Measurements from ENCODE around the gene C3orf80. TPM values are rescaled to one million over a fixed set of nuclear protein-coding genes. Genes with fewer than 3 reads are reported as not detected.

The C3orf80 gene
- total and polyA plus RNA-seq, 2 donors (not counting 1 experiment from before 2014, with no cell fraction given) = 0.02 to 0.33 TPM

GRCh38 chr3:160184655-160185054, 40.6 kb upstream of the C3orf80 start:
- peak; percentile 65 to 93 for DNase-seq (ENCODE audit: low read depth in 2 of 2)
- TF ChIP-seq EZH2 (IDR thresholded peaks at IDR 0.05; ENCODE audit: low read length, missing control alignments) (no peak), CTCF (conservative IDR thresholded peaks at IDR 0.05 in 1 of 2, IDR thresholded peaks at IDR 0.05 in 1 of 2; ENCODE audit: low read depth in 1 of 2, low read length in 2 of 2) (no peak)
- Histone ChIP-seq H3K4me3 (replicated peaks in 1 of 4; ENCODE audit: control extremely low read depth in 1 of 4, insufficient read depth in 1 of 4, low read depth in 3 of 4, low read length in 4 of 4) (no peak overlapping the region), H3K9me3 (ENCODE audit: control insufficient read depth, insufficient read depth, low read depth, low read length) (no peaks in the 10 kb centered on the region), H4K20me1 (ENCODE audit: control insufficient read depth, extremely low read depth, insufficient read depth, low read length) (no peaks in the 10 kb centered on the region), H3K27ac (ENCODE audit: insufficient read depth, low read length) (no peak overlapping the region), H3K4me1 (ENCODE audit: control insufficient read depth, extremely low read depth, insufficient read depth, low read length) (no peaks in the 10 kb centered on the region), H3K9ac (ENCODE audit: insufficient read depth, low read length) (no peak overlapping the region), H2AFZ (ENCODE audit: low read length) (no peak overlapping the region), H3K79me2 (ENCODE audit: control insufficient read depth, insufficient read depth, low read length) (no peaks in the 10 kb centered on the region), H3K36me3 (ENCODE audit: control insufficient read depth, insufficient read depth, low read length) (no peaks in the 10 kb centered on the region), H3K4me2 (ENCODE audit: extremely low read depth, insufficient read depth, low read length) (peak overlapping the region; percentile 20), H3K27me3 (ENCODE audit: control insufficient read depth, insufficient read depth, low read length) (peaks cover 2% of the 10 kb centered on the region)

DNA sequence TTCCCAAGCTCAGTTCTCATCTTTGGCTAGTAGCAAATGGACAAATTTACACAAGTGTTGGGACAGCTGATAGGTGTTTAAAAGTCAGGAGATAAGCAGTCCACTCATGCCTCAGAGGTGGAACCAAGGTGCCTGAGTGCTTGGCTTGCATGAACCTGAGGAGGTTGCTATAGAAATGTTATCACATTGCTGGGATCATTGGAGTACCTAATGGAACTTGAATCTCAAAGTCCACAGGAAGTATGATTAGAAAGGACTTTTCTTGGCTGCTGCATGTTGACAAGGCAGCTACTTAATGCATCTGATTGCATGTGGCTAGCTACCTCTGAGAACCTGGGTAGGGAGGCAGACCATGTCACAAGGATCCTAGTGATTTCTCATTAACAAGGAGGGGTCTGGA, 39.5 kb upstream of the C3orf80 start:
- no peaks in the 10 kb centered on the region for H3K36me3 ChIP-seq (ENCODE audit: control insufficient read depth, insufficient read depth, low read length)
- no peak overlapping the region for H2AFZ ChIP-seq (ENCODE audit: low read length)
- H3K27ac ChIP-seq (ENCODE audit: insufficient read depth, low read length) = no peak overlapping the region
- H3K27me3 ChIP-seq (ENCODE audit: control insufficient read depth, insufficient read depth, low read length) = peaks cover 2% of the 10 kb centered on the region
- H3K9me3 ChIP-seq (ENCODE audit: control insufficient read depth, insufficient read depth, low read depth, low read length) = no peaks in the 10 kb centered on the region
- H3K4me1 ChIP-seq (ENCODE audit: control insufficient read depth, extremely low read depth, insufficient read depth, low read length) = no peaks in the 10 kb centered on the region
- TF ChIP-seq EZH2 (IDR thresholded peaks at IDR 0.05; ENCODE audit: low read length, missing control alignments) (no peak), CTCF (conservative IDR thresholded peaks at IDR 0.05 in 1 of 2, IDR thresholded peaks at IDR 0.05 in 1 of 2; ENCODE audit: low read depth in 1 of 2, low read length in 2 of 2) (no peak)
- no peaks in the 10 kb centered on the region for H4K20me1 ChIP-seq (ENCODE audit: control insufficient read depth, extremely low read depth, insufficient read depth, low read length)
- H3K4me2 ChIP-seq (ENCODE audit: extremely low read depth, insufficient read depth, low read length) = no peak overlapping the region
- no peak overlapping the region for H3K9ac ChIP-seq (ENCODE audit: insufficient read depth, low read length)
- DNase-seq (ENCODE audit: low read depth in 2 of 2) = no peak
- H3K79me2 ChIP-seq (ENCODE audit: control insufficient read depth, insufficient read depth, low read length) = no peaks in the 10 kb centered on the region
- H3K4me3 ChIP-seq (replicated peaks in 1 of 4; ENCODE audit: control extremely low read depth in 1 of 4, insufficient read depth in 1 of 4, low read depth in 3 of 4, low read length in 4 of 4) = no peak overlapping the region

DNA sequence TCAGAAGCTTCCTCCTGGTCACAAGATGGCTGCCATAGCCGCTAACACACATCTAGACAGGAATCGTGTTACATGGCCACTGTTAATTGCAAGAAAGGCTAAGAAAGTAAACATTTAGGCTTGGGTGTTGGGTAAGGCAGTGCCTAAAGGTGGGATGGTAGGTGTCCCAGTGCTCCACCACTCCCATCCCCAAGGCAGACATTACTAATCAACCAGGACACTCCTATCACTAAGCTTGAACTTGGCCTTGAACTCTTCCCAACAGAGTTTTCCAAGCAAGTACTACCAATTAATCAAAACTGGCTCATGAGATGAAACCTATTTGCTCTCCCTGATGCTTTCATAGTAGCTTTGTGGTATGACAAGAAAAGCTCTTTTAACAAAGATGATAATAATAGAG, 37.9 kb upstream of the C3orf80 start:
- TF ChIP-seq EZH2 (IDR thresholded peaks at IDR 0.05; ENCODE audit: low read length, missing control alignments) = no peak
- no peak for TF ChIP-seq CTCF (conservative IDR thresholded peaks at IDR 0.05 in 1 of 2, IDR thresholded peaks at IDR 0.05 in 1 of 2; ENCODE audit: low read depth in 1 of 2, low read length in 2 of 2)
- Histone ChIP-seq H2AFZ (ENCODE audit: low read length) (no peak overlapping the region), H3K4me3 (replicated peaks in 1 of 4; ENCODE audit: control extremely low read depth in 1 of 4, insufficient read depth in 1 of 4, low read depth in 3 of 4, low read length in 4 of 4) (no peak overlapping the region), H3K4me1 (ENCODE audit: control insufficient read depth, extremely low read depth, insufficient read depth, low read length) (no peaks in the 10 kb centered on the region), H4K20me1 (ENCODE audit: control insufficient read depth, extremely low read depth, insufficient read depth, low read length) (no peaks in the 10 kb centered on the region), H3K27ac (ENCODE audit: insufficient read depth, low read length) (no peak overlapping the region), H3K4me2 (ENCODE audit: extremely low read depth, insufficient read depth, low read length) (no peak overlapping the region), H3K9ac (ENCODE audit: insufficient read depth, low read length) (no peak overlapping the region), H3K27me3 (ENCODE audit: control insufficient read depth, insufficient read depth, low read length) (peaks cover 2% of the 10 kb centered on the region), H3K79me2 (ENCODE audit: control insufficient read depth, insufficient read depth, low read length) (no peaks in the 10 kb centered on the region), H3K36me3 (ENCODE audit: control insufficient read depth, insufficient read depth, low read length) (no peaks in the 10 kb centered on the region), H3K9me3 (ENCODE audit: control insufficient read depth, insufficient read depth, low read depth, low read length) (no peaks in the 10 kb centered on the region)
- DNase-seq (ENCODE audit: low read depth in 2 of 2) = no peak

Measured in fibroblast of lung (primary cell).